C4-2B (cell line): ENCODE results near the gene CCL3.

Experiments used
- H3K27ac ChIP-seq: fragments of 450-650 bp; 2 replicates; pipeline ENCODE4 v1.5.1; 2017
- CTCF ChIP-seq: fragments of 450-650 bp; conservative IDR thresholded peaks from 2 replicates; pipeline ENCODE4 v1.5.1; 2017; ENCODE audit warnings: mild to moderate bottlenecking
- ZFX ChIP-seq: fragments of 450-650 bp; IDR thresholded peaks from 2 replicates; pipeline ENCODE4 v1.6.1; 2017

Gene CCL3

GRCh38 chr17:36069136-36069535, 20.8 kb downstream of the CCL3 start:
- TF ChIP-seq ZFX (no peak), CTCF (no peak)
- no peak overlapping the region for H3K27ac ChIP-seq

DNA sequence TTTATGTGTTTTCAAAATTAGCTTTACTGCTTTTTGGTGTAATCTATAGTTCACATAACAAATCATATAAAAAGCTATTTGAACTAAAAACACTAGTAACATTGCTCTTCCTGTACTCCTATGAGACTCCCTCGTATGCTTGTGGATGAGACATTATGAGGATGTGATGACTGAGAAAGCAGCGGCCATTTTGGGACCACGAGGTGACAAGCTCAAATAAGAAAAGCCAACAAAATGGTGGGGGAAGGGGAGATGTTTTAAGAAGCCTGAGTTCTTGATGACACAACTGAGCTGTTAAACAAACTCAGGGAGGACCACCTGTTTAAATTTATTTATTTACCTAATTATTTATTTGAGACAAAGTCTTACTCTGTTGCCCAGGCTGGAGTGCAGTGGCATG, 21.4 kb downstream of the CCL3 start:
- H3K27ac ChIP-seq, result no peak overlapping the region
- no peak for TF ChIP-seq CTCF
- TF ChIP-seq ZFX, result no peak

DNA sequence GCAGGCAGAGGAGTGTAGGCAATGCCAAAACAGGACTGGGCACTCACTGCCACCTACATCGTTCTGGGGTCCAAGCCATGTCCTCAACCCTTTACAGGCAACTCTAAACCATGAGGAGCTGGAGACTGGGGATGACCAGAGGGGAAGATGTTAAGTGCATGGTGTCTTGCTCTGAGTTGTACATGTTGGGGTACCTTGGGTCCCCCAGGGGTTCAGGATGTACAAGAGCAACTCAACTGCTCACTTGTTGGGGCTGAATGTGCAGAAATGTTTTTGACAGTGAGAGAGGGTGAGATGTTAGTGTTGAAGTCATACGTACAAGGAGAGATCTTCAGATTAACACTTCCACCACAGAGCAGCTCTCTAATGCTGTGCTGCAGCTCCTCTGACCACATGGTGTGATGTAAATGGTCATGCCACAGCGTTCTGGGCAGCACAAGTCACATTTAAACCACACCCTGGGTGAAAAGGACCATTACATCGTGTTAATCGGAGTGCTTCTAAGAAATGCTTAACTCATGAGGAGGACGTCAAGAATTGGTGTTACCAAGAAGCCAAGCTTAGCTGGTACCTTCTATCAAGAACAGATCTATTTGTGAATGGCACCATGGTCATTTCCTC, 23.5 kb downstream of the CCL3 start:
- TF ChIP-seq CTCF (no peak), ZFX (no peak)
- no peak overlapping the region for H3K27ac ChIP-seq

DNA sequence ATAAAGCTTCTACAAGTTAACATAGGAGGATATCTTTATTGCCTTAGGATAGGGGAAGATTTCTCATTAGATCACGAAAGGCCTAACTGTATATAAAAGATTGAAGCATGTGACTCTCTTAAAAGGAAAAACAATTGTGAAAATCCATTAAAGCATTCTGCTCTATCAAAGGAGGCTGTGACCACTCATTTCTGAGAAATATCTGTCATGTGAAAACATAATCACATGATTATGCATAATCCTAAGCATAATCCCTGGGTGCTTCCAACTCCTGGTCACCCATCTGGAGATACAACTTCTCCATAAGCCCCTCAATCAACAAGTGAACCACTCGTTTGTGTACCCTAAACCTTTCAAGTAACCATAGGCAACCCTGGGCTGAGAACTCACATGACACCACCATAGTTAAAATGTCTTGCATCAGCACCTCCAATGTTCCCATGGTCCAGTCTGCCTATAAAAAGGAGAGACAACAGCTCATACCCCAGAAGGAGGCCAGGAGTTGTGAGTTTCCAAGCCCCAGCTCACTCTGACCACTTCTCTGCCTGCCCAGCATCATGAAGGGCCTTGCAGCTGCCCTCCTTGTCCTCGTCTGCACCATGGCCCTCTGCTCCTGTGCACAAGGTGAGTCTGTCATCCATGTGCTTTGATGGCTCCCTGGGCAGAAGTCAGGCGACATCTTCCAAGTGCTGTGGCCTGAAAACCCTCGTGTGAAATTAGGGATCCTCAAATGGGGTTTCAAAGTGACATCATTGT, 26.0 kb downstream of the CCL3 start, which contains the start of gene CCL18:
TSS of gene CCL18 (plus strand) at position 487 of the 756 bp plus-strand sequence. CDS start at position 558, 71 bp downstream.
- TF ChIP-seq CTCF (no peak), ZFX (no peak)
- H3K27ac ChIP-seq, result no peak within 1 kb of the TSS

GRCh38 chr17:36060816-36061215, 29.1 kb downstream of the CCL3 start:
- TF ChIP-seq CTCF, result no peak
- TF ChIP-seq ZFX, result no peak
- H3K27ac ChIP-seq, result no peak overlapping the region

DNA sequence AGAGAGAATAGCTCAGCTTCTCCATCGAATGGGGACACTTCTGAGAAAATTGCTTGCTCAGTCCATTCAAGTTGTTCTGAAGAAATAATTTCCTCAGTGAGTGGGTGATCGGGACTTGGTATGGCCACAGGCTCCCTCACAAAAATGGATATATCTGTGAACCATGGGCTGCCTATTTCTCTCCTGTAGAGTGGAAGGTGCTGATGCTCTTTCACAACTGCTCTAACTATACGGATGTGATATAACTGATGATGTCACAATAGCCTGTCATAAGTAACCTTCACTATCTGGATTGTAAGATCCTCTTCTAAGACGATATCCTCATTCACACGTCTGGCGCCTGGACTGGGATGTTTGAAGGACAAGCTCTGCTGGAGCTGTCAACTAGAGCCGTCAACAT, 30.5 kb downstream of the CCL3 start:
- no peak overlapping the region for H3K27ac ChIP-seq
- TF ChIP-seq CTCF, result no peak
- no peak for TF ChIP-seq ZFX

DNA sequence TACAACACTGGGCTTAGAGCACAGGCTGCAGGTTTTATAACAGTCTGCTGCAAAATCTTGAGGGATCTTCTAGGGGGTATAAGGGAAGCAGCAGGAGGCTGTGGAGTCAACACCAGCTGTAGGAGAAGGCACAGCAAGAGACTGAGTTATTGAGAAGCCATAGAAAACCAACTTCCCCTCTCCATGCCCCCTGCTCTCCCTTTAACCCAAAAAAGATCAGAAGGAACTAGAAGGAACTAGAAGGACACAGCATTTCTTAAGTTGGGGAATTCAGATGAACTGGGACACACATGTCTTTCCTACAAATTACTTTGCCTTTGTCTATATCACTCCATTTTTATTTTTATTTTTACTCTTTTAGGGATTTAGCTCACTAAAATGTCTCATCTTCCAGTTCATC, 32.0 kb downstream of the CCL3 start:
- TF ChIP-seq CTCF, result no peak
- TF ChIP-seq ZFX, result no peak
- no peak overlapping the region for H3K27ac ChIP-seq
